Mucosa of descending colon (tissue), 3 donors: ENCODE data around the gene SORCS1. TPM values are rescaled to one million over a fixed set of nuclear protein-coding genes. Genes with fewer than 3 reads are reported as not detected.
A peak's percentile ranks its signal among the peaks of the same experiment; 100 is the strongest.

Experiments used
- ATAC-seq: fragments of 200-7000 bp; cut with Tn5 transposase; one replicate; pipeline ENCODE4 v1.9.1; 2020; ENCODE audit warnings: mild to moderate bottlenecking, moderate library complexity
- DNase-seq, 3 donors: peaks; one replicate each; pipeline ENCODE4 v3.0.0-alpha.2; 2020
- H3K36me3 ChIP-seq: fragments of 200-600 bp; one replicate; pipeline ENCODE4 v1.8.0; 2021; ENCODE audit warnings: low read depth, mild to moderate bottlenecking
- H3K4me1 ChIP-seq: fragments of 200-600 bp; one replicate; pipeline ENCODE4 v1.8.0; 2021; ENCODE audit warnings: low read depth, mild to moderate bottlenecking
- H3K4me3 ChIP-seq: fragments of 200-600 bp; one replicate; pipeline ENCODE4 v1.8.0; 2021; ENCODE audit warnings: mild to moderate bottlenecking
- H3K9me3 ChIP-seq: fragments of 200-600 bp; one replicate; pipeline ENCODE4 v1.8.0; 2021; ENCODE audit warnings: mild to moderate bottlenecking
- intact Hi-C, 2 donors: fragments of 100-400 bp; cut with DNase I in 1 of 2; cut with micrococcal nuclease in 1 of 2; formaldehyde crosslinking; loops; one replicate each; pipeline versions ENCODE4 v1.11.0 to v1.11.1; 2022; cut with DNase I, micrococcal nuclease
- total RNA-seq, 3 donors: library from RNA; stranded (reverse); fragmentation: NEBNext Ultra II Directional in 2 of 3; extraction: Animal tissue kit (Norgen Biotek cat#: 25700) in 2 of 3; gene quantifications; one replicate each; pipeline versions ENCODE4 v1.2.1 to v1.2.4, GENCODE V29; 2021 to 2023
- TF ChIP-seq, protein P1 (sequence below): fragments of 200-600 bp; IDR thresholded peaks from one replicate; pipeline ENCODE4 v1.8.0; 2022; ENCODE audit warnings: antibody characterized with exemption, mild to moderate bottlenecking
- donor health status: DM: no; HTN: no; CAD: no; lungs with moderate emphysema.
- donor health status: DM: no; HTN: no; CAD: no.
- donor health status: DM: no; HTN: yes; CAD: no.

SORCS1 gene
- total RNA-seq, 3 donors from 2014 or later = 0.80 to 13.2 (median 0.93) TPM

DNA sequence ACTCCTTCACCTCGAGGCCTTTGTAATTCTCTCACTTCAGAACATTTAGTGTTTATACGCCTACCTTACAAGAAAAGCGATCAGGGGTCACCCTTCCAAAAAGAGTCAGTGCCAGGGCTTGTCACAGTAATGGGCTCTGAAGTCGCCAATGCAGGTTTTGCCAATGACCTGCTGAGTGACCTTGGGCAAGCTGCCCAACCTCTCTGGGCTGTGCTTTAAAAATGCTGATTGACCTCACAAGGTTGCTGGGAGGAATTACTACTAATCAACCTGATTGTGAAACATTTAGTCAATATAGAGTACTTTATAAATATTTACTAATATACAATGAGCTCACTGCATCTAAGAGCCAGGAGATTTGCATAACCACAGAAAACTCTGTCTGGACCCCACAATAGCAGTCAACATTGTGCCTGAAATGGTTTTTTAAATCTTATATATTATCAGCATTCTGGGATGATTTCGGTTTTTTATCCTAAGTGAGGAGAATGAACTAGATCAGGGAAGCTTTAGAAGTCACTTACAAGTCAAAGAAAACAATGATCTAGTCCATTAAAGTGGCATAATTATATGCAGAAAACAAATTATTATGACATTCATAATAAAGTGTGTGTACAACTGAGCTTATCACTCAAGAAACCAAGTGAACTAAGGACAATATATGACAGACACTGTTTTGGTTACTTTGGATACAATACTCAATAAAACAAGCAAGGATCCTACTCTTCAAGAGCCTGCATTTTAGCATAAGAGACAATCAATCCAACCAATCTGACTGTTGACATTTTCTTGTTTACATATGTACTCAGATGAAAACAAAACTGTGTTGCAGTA lies 290.5 kb downstream of the SORCS1 start:
- ATAC-seq (no peak), DNase-seq (no peak)
- Histone ChIP-seq H3K4me1 (no peaks in the 10 kb centered on the region), H3K9me3 (no peaks in the 10 kb centered on the region), H3K36me3 (no peaks in the 10 kb centered on the region), H3K4me3 (no peak overlapping the region)
- intact Hi-C loops = no loop called here
- TF ChIP-seq, protein P1, sequence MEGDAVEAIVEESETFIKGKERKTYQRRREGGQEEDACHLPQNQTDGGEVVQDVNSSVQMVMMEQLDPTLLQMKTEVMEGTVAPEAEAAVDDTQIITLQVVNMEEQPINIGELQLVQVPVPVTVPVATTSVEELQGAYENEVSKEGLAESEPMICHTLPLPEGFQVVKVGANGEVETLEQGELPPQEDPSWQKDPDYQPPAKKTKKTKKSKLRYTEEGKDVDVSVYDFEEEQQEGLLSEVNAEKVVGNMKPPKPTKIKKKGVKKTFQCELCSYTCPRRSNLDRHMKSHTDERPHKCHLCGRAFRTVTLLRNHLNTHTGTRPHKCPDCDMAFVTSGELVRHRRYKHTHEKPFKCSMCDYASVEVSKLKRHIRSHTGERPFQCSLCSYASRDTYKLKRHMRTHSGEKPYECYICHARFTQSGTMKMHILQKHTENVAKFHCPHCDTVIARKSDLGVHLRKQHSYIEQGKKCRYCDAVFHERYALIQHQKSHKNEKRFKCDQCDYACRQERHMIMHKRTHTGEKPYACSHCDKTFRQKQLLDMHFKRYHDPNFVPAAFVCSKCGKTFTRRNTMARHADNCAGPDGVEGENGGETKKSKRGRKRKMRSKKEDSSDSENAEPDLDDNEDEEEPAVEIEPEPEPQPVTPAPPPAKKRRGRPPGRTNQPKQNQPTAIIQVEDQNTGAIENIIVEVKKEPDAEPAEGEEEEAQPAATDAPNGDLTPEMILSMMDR = no peak

GRCh38 chr10:106872176-106872575 lies 292.3 kb downstream of the SORCS1 start:
- DNase-seq (no peak), ATAC-seq (no peak)
- no peak overlapping the region for H3K4me3 ChIP-seq
- TF ChIP-seq, protein P1 = no peak
- no peaks in the 10 kb centered on the region for H3K4me1 ChIP-seq
- no peaks in the 10 kb centered on the region for H3K9me3 ChIP-seq
- H3K36me3 ChIP-seq = no peaks in the 10 kb centered on the region
- intact Hi-C loops = no loop called here

- TF ChIP-seq, protein P1 = no peak
- intact Hi-C loops = no loop called here
- no peak for ATAC-seq
These were observed 298.2 kb downstream of the SORCS1 start for GRCh38 chr10:106866244-106866845.

GRCh38 chr10:106864031-106864430 lies 300.5 kb downstream of the SORCS1 start:
- Histone ChIP-seq H3K9me3 (no peaks in the 10 kb centered on the region), H3K4me3 (no peak overlapping the region), H3K4me1 (no peaks in the 10 kb centered on the region), H3K36me3 (no peaks in the 10 kb centered on the region)
- TF ChIP-seq, protein P1 = no peak
- intact Hi-C loops = no loop called here
- ATAC-seq (no peak), DNase-seq (no peak)

More at GRCh38 chr10:106866244-106866845, 298.2 kb downstream of the SORCS1 start:
- no peaks in the 10 kb centered on the region for H3K4me1 ChIP-seq
- H3K36me3 ChIP-seq = no peaks in the 10 kb centered on the region
- H3K9me3 ChIP-seq = no peaks in the 10 kb centered on the region
- no peak overlapping the region for H3K4me3 ChIP-seq
- no peak for DNase-seq

- Histone ChIP-seq H3K9me3 (no peaks in the 10 kb centered on the region), H3K4me1 (no peaks in the 10 kb centered on the region), H3K36me3 (no peaks in the 10 kb centered on the region), H3K4me3 (no peak overlapping the region)
- TF ChIP-seq, protein P1 = no peak
- DNase-seq (peak in 1 of 3 donors; percentile 2), ATAC-seq (no peak)
- intact Hi-C loops = no loop called here
These were observed 301.0 kb downstream of the SORCS1 start for GRCh38 chr10:106863549-106863948.
